ENCODE measurements around the gene AHDC1. TPM values are rescaled to one million over a fixed set of nuclear protein-coding genes. Genes with fewer than 3 reads are reported as not detected.

The AHDC1 gene
- total and polyA plus RNA-seq, 2 of the 13 experiments (the other 11 are each of a cell fraction or from before 2014, with no cell fraction given) = 1.0 to 2.7 TPM

GRCh38 chr1:27574001-27574781 lies 29.8 kb downstream of the AHDC1 start (continued):
- no peak for TF ChIP-seq NFIC (IDR thresholded peaks at IDR 0.05; ENCODE audit: low read length)
- TF ChIP-seq CCDC6 (CRISPR knock-in tag; IDR thresholded peaks at IDR 0.05) = peak; percentile 76; the same call in 1 of the 2 replicates
- peak; percentile 78; the same call in 1 of the 2 replicates for TF ChIP-seq ZNF788 (CRISPR knock-in tag; IDR thresholded peaks at IDR 0.05; ENCODE audit: borderline replicate concordance)
- peak; percentile 88 for TF ChIP-seq TFE3 (CRISPR knock-in tag; IDR thresholded peaks at IDR 0.05)
- TF ChIP-seq NR2F2 (IDR thresholded peaks at IDR 0.05; ENCODE audit: borderline replicate concordance, low read depth) = peak; percentile 47; the same call in 1 of the 2 replicates
- no peak for TF ChIP-seq TEAD2 (CRISPR knock-in tag; IDR thresholded peaks at IDR 0.05)

- ChIA-PET POLR2A (interaction anchor here (1.2 to 4.5 kb wide), 7 partner anchors 10 to 34 kb away, joined by 3 to 48 read pairs (median 4); partner anchors contain the start of gene AHDC1), CTCF (ENCODE audit: low intra/inter-chr PET ratio, low total read pairs) (no interaction called here)
- peak overlapping the region; percentile 58 for H3K27ac ChIP-seq (ENCODE audit: extremely low read length, insufficient read depth, low read length)
- no TSS peak for BruUV-seq (replicated peaks)
- intact Hi-C loops (cut with micrococcal nuclease; ENCODE audit: unreplicated experiment) (loop anchor here (5.0 kb wide), 1 partner anchor 46 kb away; no protein-coding TSS in a partner anchor), in situ Hi-C loops (cut with HindIII; ENCODE audit: extremely low pct_ligation_motif_present, low pct_unique_long_range_greater_than_20kb) (no loop called here)
- H3K9me3 ChIP-seq (ENCODE audit: low read length) = no peaks in the 10 kb centered on the region
- peaks cover 86% of the 10 kb centered on the region for H3K4me1 ChIP-seq (ENCODE audit: insufficient read depth, low read length)
- H3K27me3 ChIP-seq (ENCODE audit: control insufficient read depth in 1 of 2, insufficient read depth in 2 of 2, low read length in 2 of 2) = no peaks in the 10 kb centered on the region
- H2AFZ ChIP-seq (ENCODE audit: low read length) = no peak overlapping the region
- WGBS (ENCODE audit: low lambda C conversion rate) = 66% methylated on average over 14 of the region's 14 CpGs
- no peaks in the 10 kb centered on the region for H3K36me3 ChIP-seq (replicated peaks in 1 of 2; ENCODE audit: control insufficient read depth in 1 of 2, insufficient read depth in 2 of 2, low read length in 2 of 2)
- H4K20me1 ChIP-seq (ENCODE audit: insufficient read depth, low read length) = peaks cover 19% of the 10 kb centered on the region
- H3K4me3 ChIP-seq (replicated peaks in 1 of 3; ENCODE audit: insufficient read depth in 1 of 3, low read depth in 2 of 3, low read length in 3 of 3) = peak overlapping the region in 1 of 3 experiments; percentile 55; a peak in 1 of 6 replicates
- FAIRE-seq = no peak
- DNase-seq (ENCODE audit: low spot score) = no peak
- peak overlapping the region; percentile 95 for H3K4me2 ChIP-seq (ENCODE audit: low read depth, low read length)
- H3K79me2 ChIP-seq (ENCODE audit: insufficient read depth, low read length) = peaks cover 24% of the 10 kb centered on the region
- peak overlapping the region; percentile 19; the same call in 1 of the 2 replicates for H3K9ac ChIP-seq (ENCODE audit: insufficient read depth, low read depth, low read length)
- no peak; the same call in 2 of the 3 replicates for ATAC-seq
- no peak for TF ChIP-seq PRDM15 (CRISPR knock-in tag; IDR thresholded peaks at IDR 0.05)
- TF ChIP-seq FOXK1 (CRISPR knock-in tag; IDR thresholded peaks at IDR 0.05; ENCODE audit: borderline replicate concordance, low read depth) = no peak
- TF ChIP-seq NFYB (CRISPR knock-in tag; IDR thresholded peaks at IDR 0.05) = no peak
- peak; percentile 23; the same call in 1 of the 2 replicates for TF ChIP-seq ZMYM3 (CRISPR knock-in tag; IDR thresholded peaks at IDR 0.05)
- TF ChIP-seq ZBTB1 (CRISPR knock-in tag; IDR thresholded peaks at IDR 0.05; ENCODE audit: borderline replicate concordance) = no peak
- no peak for TF ChIP-seq AKAP8 (CRISPR knock-in tag; IDR thresholded peaks at IDR 0.05)
- TF ChIP-seq SKI (IDR thresholded peaks at IDR 0.05; ENCODE audit: partially characterized antibody) = no peak
- peak; percentile 97 for TF ChIP-seq ZNF768 (CRISPR knock-in tag; IDR thresholded peaks at IDR 0.05)
Measured at GRCh38 chr1:27572679-27573426, 31.1 kb downstream of the AHDC1 start.

Measured in HepG2 (cell line).